Lower leg skin (tissue), 4 donors: ENCODE data around the gene ZNF593. TPM values are rescaled to one million over a fixed set of nuclear protein-coding genes. Genes with fewer than 3 reads are reported as not detected.

Source experiments
- DNase-seq, 2 donors: peaks; one replicate each; pipeline ENCODE4 v3.0.0-alpha.2; 2019; ENCODE audit warnings: low spot score in 2 of 2
- H3K4me3 ChIP-seq: fragments of 200-600 bp; sonication (generic); 2 replicates; pipeline ENCODE4 v1.5.1; 2017; ENCODE audit warnings: mild to moderate bottlenecking, low read depth; ENCODE audit not compliant: poor library complexity, severe bottlenecking
- POLR2A ChIP-seq, 2 donors: fragments of 450-650 bp; IDR thresholded peaks; one replicate each; pipeline ENCODE4 v1.6.1; 2016 to 2017; ENCODE audit warnings: antibody characterized with exemption in 2 of 2, mild to moderate bottlenecking in 1 of 2, moderate library complexity in 1 of 2
- WGBS, 2 donors: methylation state at CpG; one replicate each; pipeline ENCODE4 v1.1.5; 2018; 5-methylcytosine and 5-hydroxymethylcytosine counted together
- intact Hi-C: fragments of 100-400 bp; cut with DNase I; formaldehyde crosslinking; loops from one replicate; pipeline ENCODE4 v1.15.0; 2023; ENCODE audit warnings: low total_unique reads
- total RNA-seq, 4 donors: library from RNA; depleted of rRNA; stranded (reverse); fragments of >200 nt; gene quantifications; one replicate each; pipeline ENCODE4 v1.1.0, GENCODE V29; 2016
- TF ChIP-seq, protein P1 (sequence below), 3 donors: fragments of 450-650 bp; IDR thresholded peaks; one replicate each; pipeline ENCODE4 v1.5.1; 2016; ENCODE audit warnings: antibody characterized with exemption in 3 of 3, mild to moderate bottlenecking in 3 of 3, moderate library complexity in 2 of 3

Gene ZNF593
- total RNA-seq, 4 donors from 2014 or later, result 17.4 to 49.3 (median 31.4) TPM

DNA sequence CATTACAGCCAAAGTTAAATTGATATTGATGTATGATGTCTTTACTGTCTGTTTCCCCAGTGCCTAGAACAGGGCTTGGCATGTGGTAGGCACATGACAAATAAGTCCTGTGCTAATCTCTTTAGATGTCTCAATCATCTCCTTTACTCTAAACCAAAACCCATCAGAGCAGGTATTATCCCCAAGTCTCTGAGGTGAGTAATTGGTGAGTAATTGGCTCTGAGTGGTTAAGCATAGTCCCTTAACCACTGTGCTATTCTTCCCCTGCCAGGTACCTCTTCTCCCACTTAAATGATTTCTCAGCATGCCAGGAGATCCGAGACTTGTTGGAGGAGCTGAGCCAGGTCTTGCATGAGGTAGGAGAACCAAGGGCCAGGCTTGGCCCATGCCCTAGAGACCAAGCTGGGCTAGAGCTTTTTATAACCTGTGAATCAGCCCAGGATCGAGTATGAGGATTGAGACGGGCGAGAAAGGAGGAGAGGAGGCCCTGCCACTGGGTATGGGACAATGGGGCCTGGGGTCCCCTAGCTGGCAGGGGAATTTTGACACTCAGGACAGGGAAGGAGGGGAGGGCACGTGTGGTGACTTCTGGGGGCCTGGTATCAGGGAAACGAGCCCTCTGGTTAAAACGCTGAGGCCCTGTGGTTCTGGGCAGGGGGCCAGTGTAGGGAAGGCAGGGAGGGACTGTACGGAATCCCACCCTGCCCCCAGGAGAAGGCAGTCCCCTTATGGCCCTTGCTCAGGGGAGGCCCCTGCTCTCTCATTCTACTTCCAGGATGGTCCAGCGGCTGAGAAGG is 12.1 kb downstream of the ZNF593 start:
- 73 to 78% methylated on average over 9 of the region's 9 CpGs for WGBS, 2 donors
- no peak overlapping the region for H3K4me3 ChIP-seq
- intact Hi-C loops, result no loop called here
- DNase-seq, result no peak
- no peak for TF ChIP-seq POLR2A (IDR thresholded peaks at IDR 0.05)
- TF ChIP-seq, protein P1, sequence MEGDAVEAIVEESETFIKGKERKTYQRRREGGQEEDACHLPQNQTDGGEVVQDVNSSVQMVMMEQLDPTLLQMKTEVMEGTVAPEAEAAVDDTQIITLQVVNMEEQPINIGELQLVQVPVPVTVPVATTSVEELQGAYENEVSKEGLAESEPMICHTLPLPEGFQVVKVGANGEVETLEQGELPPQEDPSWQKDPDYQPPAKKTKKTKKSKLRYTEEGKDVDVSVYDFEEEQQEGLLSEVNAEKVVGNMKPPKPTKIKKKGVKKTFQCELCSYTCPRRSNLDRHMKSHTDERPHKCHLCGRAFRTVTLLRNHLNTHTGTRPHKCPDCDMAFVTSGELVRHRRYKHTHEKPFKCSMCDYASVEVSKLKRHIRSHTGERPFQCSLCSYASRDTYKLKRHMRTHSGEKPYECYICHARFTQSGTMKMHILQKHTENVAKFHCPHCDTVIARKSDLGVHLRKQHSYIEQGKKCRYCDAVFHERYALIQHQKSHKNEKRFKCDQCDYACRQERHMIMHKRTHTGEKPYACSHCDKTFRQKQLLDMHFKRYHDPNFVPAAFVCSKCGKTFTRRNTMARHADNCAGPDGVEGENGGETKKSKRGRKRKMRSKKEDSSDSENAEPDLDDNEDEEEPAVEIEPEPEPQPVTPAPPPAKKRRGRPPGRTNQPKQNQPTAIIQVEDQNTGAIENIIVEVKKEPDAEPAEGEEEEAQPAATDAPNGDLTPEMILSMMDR (IDR thresholded peaks at IDR 0.05), result no peak

DNA sequence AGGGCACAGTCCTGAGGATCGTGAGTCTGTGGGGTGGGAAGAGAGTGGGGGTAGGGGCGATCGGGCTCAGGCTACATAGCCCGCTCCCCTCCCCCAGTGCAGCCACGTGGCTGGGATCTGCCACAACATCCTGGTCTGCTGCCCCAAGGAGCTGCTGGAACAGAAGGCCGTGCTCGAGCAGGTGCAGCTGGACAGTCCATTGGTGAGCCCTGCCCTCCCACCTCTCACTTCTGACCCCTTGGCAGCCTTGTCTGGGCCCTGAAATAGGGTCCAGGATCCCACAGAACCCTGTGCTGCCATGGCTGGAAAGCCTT is 12.6 kb downstream of the ZNF593 start:
- intact Hi-C loops, result no loop called here
- 85 to 87% methylated on average over 7 of the region's 7 CpGs for WGBS, 2 donors
- H3K4me3 ChIP-seq, result no peak overlapping the region
- TF ChIP-seq POLR2A (IDR thresholded peaks at IDR 0.05), result no peak
- TF ChIP-seq, protein P1 (IDR thresholded peaks at IDR 0.05), result no peak
- no peak for DNase-seq

DNA sequence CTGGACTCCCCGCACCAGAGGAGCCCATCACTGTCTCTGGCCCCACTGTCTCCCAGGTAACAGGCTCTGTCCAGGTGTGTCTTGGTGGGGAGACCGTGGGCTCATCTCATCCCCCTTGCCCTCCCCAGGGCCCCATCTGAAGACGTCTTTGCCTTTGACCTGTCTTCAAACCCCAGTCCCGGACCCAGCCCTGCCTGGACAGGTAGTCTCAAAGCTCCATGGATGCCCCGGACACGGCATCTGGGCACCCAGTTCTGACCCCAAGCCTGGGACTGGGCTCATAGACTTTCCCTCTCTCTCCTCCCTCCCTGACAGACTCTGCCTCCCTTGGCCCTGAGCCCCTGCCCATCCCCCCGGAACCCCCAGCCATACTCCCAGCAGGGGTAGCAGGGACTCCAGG is 14.4 kb downstream of the ZNF593 start:
- TF ChIP-seq POLR2A (IDR thresholded peaks at IDR 0.05), result no peak
- TF ChIP-seq, protein P1 (IDR thresholded peaks at IDR 0.05), result no peak
- DNase-seq, result no peak
- WGBS, 2 donors, result 92 to 97% methylated on average over 7 of the region's 7 CpGs
- no peak overlapping the region for H3K4me3 ChIP-seq
- intact Hi-C loops, result no loop called here

DNA sequence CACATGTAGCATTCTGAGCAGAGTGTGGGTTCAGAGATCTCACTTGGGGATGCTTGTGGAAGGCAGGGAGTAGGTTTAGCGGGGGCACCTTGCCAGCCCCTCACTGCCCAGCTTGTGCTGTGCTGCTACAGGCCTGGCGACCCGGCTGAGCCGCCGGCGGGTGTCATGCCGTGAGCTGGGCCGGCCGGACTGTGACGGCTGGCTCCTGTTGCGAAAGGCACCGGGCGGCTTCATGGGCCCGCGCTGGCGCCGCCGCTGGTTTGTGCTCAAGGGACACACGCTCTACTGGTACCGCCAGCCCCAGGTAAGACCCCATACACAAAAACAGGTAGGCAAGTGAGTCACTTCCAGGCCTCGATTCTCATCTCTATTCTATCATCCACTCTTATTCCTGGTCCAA is 15.2 kb downstream of the ZNF593 start:
- no peak for TF ChIP-seq POLR2A (IDR thresholded peaks at IDR 0.05)
- TF ChIP-seq, protein P1 (IDR thresholded peaks at IDR 0.05), result no peak
- WGBS, 2 donors, result 93 to 94% methylated on average over 21 of the region's 21 CpGs
- intact Hi-C loops, result no loop called here
- no peak for DNase-seq
- no peak overlapping the region for H3K4me3 ChIP-seq

DNA sequence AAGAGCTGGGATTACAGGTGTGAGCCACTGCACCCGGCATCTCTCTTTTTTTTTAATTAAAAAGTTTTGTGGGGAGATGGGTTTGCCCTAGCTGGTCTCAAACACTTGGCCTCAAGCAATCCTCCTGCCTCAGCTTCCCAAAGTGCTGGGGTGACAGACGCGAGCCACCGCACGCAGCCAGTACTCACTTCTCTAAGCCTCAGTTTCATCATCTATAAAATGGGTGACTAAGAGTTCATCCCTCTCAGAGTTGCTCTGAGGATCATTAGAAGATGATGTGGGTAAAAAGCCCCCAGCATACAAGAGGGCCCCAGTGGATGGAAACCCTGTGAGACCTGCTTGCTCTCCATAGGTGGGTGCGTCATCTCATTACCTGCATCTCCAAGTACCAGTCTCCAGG is 18.2 kb downstream of the ZNF593 start:
- DNase-seq, result no peak
- TF ChIP-seq, protein P1 (IDR thresholded peaks at IDR 0.05), result no peak
- no peak for TF ChIP-seq POLR2A (IDR thresholded peaks at IDR 0.05)
- no peak overlapping the region for H3K4me3 ChIP-seq
- WGBS, 2 donors, result 95 to 100% methylated on average over 6 of the region's 6 CpGs
- intact Hi-C loops, result no loop called here

DNA sequence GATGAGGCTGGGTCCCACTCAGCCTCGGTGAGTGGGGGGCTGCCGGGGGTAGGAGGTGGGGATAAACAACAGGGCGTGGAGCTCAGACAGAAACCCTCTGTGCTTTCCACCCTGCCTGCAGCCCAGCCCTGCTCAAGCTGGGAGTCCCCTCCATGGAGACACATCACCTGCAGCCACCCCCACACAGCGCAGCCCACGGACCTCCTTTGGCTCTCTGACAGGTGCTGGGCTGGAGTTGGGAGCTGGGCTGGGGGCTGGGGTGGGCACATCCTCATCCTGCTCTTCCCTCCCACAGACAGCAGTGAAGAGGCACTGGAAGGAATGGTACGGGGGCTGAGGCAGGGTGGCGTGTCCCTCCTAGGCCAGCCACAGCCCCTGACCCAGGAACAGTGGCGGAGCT is 18.8 kb downstream of the ZNF593 start:
- WGBS, 2 donors, result 85 to 93% methylated on average over 8 of the region's 8 CpGs
- intact Hi-C loops, result no loop called here
- H3K4me3 ChIP-seq, result no peak overlapping the region
- no peak for TF ChIP-seq POLR2A (IDR thresholded peaks at IDR 0.05)
- TF ChIP-seq, protein P1 (IDR thresholded peaks at IDR 0.05), result no peak
- DNase-seq, result no peak
